Activated CD8-positive, alpha-beta memory T cell treated with anti-CD3 and anti-CD28 coated beads for 48 hours (primary cell): Measurements from ENCODE around the gene CCDC69.
A peak's percentile ranks its signal among the peaks of the same experiment; 100 is the strongest.
"Not testable (repeated sequence)": the region's sequence is repeated elsewhere in the genome, so short reads cannot be mapped to it uniquely, and the experiment has no call there.

Experiments used
- DNase-seq, 3 experiments: peaks; one replicate each; pipeline ENCODE4 v3.0.0-alpha.2; 2020; ENCODE audit warnings: low read depth in 2 of 3, low spot score in 2 of 3

The CCDC69 gene

DNA sequence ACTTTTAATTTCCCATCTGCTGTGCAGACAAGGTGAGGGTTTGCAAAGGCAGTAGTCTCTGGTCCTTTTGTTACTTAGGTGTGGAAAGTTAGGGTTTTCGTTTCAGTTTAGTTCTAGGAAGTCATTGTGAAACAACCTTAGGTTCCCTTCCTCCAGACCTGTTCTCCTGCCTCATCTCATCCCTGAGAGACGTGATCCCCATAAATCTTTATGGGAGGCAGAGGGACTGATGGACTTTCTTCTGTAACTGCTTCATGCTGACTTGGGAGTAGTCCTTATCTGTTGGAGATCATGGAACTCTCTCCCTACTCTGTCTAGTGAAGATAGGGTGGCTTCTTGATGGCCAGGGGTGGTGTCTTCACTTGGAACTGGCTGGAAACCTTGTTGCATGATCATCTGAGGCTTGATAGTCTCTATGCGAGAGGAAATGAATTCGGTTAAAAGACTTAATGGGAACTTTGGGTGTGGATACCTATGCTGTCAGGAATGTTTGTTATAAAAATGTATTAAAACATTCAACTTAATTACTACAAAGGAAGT, 21.9 kb upstream of the CCDC69 start:
- no peak for DNase-seq

DNA sequence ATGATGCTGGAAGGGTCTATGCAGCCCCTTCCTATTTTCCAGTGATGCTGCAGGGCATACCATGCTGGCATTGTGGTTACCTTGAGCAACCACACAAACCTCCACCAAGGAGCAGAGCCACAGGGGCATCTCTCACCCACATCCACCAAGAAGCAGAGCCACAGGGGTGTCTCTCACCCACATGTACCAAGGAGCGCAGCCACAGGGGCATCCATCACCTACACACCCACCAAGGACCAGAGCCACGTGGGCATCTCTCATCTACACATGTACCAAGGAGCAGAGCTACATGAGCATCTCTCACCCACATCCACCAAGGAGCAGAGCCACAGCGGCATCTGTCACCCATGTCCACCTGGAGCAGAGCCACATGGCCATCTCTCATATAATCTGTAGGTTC, 20.3 kb upstream of the CCDC69 start:
- no peak for DNase-seq

DNA sequence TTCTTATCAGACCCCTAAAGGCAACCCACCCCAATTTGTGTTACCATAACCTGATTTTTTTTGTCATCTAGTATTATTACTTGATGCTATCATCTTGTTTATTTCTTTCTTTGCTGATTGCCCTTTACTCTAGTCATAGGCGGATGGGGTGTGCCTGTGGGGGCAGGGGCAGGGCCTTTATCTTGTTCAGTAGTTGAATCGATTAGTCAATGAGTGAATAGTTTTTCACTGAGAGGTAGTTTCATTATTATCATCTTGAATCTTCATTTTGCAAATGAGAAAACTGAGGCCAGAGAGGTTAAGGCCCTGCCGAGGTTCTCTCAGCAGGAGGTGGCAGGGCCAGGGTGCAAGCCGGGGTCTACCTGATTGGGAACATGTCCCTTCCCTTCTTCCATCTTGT, 19.7 kb upstream of the CCDC69 start:
- no peak for DNase-seq

DNA sequence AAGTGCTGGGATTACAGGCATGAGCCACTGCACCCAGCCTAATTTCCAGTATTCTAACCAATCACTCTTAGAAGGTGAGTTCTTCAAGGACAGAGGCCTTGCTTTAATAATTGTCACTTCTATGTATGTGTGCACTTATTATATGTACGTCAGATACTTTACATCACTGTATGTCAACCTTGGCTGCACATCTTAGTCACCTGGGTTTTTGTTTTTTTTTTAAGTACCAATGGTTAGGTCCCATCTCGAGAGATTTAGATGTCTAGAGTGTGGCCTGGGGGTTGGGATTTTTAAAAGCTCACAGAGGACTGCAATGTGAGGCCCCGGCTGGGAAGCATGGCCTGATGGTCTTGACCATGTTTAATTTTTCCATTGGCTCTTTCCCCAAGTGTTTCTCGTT, 19.2 kb upstream of the CCDC69 start:
- no peak for DNase-seq

DNA sequence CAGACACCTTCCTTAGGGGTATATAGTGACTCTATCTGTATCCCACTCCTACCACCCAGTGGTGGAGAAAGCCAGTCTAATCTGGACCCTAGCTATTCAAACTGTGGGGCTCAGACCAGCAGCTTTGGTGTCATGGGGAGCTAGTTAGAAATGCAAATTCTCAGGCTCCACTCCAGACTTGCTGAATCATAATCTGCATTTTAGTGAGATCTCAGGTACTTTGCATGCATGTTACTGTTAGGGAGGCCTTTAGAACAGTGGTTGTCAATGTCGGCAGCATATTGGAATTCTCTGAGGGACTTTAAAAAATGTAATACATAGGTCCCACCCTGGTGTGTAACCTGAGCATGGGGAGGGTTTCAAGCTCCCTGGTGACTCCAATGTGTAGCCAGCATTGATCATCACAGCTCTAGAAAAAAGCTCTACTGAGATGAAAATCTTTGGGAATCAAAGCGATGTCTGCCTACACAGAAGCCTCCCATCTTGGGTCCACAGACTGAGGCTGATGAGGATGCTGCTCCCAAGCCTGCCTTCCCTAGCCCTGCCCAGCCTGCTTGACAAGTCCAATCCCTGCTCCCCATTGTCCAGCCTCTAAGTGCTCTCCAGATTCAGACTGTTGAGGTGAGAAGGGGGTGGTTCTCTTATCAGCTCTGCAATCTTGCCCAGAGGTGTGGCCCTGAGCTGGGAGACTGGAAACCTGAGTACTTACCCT, 17.2 kb upstream of the CCDC69 start:
- DNase-seq: no peak

DNA sequence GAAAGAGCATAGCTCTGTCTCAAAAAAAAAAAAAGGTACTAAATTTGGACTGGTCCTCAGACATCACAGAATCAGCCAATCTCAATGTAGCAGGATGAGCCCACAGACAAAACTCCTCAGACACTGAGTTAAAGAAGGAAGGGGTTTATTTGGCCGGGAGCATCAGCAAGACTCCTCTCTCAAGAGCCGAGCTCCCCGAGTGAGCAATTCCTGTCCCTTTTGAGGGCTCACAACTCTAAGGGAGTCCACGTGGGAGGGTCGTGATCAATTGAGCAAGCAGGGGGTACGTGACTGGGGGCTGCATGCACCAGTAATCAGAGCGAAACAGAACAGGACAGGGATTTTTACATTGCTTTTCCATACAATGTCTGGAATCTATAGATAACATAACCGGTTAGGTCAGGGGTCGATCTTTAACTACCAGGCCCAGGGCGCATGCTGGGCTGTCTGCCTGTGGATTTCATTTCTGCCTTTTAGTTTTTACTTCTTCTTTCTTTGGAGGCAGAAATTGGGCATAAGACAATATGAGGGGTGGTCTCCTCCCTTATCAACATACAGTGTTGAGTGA, 16.5 kb upstream of the CCDC69 start:
- not testable (repeated sequence) for DNase-seq

DNA sequence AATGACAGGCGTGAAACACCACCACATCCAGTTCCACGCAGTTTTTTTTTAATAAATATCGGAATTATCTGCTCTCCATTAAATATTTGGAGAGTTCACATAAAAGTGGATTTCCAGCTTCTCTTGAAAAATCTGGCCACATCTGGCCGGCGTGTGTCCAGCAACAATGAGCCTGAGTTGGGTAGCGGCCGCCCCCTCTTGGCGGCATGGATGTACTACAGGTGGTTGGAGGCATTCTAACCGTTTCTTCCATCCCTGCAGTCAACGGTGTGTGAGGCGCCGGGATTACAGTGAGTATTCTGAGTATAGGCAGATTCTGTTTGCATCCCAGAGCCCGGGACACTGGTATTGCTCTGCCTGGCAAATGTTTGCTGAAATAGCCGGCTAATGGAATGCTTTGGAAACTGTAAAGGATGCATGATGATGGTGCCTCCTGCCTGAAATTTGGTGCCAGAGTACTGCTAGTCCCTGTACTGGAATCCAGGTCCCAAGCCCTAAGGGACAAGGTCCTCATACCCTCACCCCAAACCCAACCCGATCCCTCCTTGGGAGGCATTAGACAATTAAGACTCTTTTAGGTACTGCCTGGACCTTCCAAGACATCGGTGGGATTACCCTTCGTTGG, 15.5 kb upstream of the CCDC69 start:
- DNase-seq: peak in 1 of 3 experiments; percentile 52

DNA sequence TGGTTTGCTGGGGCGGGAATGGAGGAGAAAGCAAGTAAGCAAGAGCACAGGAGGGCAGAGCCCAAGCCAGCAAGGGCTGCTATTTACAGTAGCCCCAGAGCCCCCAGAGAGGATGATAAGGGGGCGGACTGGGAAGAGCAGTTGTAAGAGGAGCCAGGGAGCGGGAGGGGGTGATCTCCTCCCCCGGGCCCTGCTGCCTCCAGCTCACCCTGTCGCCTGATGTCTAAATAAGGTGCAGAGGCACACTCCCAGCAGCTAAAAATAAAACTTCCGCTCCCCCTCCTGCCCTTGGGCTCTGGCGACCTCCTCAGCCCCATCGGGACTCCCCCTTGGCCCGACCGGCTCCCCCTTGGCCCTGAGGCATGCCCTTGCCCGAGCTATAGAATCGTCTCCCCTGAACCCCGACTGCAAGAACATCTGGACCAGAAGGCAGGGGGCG, 14.4 kb upstream of the CCDC69 start:
- no peak for DNase-seq

DNA sequence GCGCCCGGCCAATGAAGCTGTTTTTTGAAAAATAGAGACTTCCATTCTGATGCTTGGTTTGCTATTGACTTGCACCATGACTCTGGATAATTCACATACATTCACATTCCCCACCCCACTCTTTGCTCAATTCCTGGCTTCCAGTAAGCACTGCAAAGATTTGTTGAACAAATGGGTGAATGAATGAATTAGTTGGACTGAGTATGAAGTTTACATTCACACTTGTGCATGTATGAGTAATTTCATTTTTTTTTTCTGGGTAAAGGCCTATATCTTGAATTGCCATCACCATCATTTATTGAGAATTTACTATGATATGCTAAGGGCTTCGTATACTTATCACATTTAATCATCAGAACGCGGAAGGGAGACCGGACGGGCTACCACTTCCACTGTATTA, 13.8 kb upstream of the CCDC69 start:
- DNase-seq: no peak

DNA sequence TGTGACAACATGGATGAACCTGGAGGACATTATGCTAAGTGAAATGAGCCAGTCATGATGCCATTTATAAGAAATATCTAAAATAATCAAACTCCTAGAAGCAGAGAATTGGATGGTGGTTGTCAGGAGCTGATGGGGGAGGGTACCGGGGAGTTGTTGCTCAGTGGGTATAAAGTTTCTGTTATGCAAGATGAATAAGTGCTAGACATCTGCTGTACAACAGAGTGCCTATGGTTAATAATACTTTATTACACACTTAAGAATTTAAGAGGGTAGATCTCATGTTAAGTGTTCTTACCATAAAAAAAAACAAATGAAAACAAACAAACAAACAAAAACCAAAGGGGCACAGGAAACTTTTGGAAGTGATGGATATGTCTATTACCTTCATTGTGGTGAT, 13.0 kb upstream of the CCDC69 start:
- no peak for DNase-seq

DNA sequence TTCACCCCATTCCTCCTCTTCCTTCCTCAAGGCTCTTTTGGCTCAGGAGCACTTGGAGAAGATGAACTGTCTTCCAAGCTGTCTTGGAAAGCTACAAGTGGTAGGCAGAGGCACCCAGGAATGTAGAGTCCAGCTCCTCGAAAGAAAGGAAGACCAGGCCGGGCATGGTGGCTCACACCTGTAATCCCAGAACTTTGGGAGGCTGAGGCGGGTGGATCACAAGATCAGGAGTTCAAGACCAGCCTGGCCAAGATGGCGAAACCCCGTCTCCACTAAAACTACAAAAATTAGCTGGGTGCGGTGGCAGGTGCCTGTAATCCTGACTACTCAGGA, 11.3 kb upstream of the CCDC69 start:
- DNase-seq: not testable (repeated sequence)

DNA sequence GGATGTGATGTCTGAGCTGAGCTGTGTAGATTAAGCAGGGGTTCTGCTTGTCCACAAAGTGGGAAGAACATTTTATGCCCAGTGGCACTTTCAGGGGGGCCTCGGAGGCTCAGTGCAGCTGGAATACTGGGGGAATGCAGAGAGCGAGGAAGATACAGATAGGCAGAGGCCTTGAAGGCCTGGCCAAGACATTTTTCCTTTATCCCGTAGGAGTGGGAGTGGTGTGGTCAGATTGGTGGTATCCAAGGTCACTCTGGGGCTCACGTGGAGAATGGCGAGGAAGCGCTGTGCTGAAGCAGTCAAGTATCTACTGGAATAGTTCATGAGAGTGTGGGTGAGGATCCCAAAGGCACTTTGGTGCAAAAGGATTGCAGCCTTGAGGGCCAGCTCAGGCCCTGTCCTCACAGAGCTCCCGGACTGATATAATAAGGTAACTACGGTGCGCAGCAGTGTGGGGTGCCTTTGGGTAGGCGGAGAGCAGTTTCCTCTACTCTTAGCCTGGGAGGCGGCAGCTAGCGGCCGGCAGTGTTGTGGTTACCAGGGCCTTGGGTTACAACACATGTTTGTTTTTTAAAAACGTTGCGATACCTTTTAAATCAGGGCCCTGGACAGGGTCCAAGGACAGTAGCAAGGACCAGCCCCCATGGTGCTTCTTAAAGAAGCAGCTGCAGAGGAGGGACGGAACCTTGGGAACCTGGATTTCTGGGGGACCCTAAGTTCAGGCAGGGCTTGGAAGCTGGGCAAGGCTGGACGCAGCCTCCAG, 10.8 kb upstream of the CCDC69 start:
- DNase-seq: no peak

DNA sequence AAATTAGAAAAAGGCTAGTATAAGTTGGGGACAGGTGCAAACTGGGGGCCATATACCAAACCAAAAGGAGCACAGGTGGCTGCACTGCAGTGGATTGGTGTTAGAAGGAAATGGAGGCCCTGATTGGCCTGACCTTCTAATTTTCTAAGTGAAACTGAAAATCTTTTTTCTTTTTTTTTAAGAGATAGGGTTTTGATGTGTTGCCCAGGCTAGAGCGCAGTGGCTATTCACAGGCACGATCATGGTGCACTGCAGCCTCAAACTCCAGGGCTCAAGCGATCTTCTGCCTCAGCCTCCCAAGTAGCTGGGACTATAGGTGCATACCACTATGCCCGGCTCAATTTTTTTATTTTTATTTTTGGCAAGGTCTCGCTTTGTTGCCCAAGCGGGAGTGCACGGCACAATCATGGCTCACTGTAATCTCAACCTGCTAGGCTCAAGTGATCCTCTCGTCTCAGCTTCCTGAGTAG, 9.8 kb upstream of the CCDC69 start:
- no peak for DNase-seq

DNA sequence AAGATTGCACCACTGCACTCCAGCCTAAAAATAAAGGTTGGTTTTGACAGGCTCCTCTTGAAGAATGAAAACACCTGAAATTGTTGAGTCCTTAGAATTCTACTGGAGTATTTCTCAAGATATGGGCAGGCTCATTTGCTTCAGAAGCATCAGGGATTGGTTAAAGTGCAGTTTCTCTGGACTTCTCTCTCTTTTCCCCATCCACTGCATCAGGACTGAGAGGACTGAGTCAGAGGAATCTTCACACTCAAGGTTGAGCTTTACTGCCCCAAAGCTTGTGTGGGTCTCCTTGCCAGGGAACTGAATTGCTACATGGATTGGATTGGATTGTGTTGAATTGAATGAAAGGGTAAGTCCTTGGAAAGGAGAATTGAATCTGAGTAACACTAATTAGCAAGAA, 7.5 kb upstream of the CCDC69 start:
- no peak for DNase-seq

DNA sequence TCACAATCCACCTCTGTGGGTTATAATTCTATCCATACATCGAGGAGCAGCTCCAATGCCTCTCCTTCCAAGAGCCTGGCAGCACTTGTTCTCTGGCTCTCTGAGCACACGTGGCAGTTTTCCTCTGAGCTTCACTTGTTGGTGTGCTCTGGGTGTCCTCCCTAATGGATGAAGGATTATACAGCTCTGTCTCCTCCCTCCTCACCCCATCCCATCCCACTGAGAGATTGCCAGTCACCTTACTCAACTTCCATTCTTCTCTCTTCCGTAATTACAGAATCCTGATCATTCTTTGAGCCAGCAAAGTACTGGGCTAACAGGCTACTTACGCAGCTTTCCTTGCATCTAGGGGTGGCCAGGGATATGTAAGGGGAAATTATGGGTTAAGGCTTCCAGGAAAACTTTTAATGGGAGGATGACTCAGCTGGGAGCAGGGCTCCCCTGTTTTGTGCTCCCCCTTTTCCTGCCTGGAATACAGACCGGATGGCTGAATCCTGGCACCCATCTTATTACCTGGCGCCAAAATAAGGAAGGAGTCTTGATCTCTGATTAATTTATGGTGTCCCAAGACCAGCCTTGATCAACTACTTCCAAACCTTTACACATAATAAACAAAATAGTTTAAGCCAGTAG, 6.3 kb upstream of the CCDC69 start:
- DNase-seq: no peak

DNA sequence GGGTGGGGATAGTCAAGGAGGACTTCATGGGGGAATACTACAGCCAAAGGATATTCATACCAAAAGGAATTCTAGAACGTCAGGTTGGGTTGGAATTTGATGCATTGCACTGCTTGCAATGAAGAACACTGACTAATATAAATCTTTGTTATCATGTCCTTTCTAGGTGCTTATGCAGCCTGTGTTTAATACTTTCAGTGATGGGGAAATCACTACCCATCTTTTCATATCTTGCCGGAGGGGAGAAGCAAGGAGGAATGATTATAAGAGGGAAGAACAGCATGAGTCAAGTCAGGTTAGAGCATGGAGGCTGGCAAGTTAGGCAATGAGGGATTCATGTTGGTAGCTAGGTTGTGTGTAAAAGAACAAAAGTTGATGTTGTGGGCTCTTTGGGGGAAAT, 5.1 kb upstream of the CCDC69 start:
- no peak for DNase-seq

DNA sequence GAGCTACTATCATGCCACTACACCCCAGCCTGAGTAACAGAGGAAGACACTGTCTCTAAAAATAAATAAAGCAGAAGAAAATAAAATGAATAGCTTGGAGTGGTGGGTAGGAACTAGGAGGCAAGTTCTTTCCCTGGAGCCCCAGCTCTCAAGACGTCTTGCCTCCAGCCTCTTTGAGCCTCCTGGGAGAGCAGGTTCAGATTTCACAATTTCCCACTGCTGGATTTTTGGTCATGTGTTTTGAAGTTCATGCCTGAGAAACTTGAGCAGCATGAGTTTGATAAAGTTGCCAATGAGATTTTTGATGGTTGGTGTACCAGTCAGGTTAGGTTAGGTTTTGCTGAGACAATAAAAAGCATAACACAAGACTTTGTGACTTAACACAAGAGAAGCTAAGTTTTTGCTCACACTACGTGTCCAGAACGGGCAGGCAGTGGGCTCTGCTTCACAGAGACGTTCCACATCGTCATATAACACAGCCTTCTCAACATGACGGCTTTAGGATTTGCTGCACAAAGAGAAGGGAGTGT, 4.1 kb upstream of the CCDC69 start:
- DNase-seq: no peak

DNA sequence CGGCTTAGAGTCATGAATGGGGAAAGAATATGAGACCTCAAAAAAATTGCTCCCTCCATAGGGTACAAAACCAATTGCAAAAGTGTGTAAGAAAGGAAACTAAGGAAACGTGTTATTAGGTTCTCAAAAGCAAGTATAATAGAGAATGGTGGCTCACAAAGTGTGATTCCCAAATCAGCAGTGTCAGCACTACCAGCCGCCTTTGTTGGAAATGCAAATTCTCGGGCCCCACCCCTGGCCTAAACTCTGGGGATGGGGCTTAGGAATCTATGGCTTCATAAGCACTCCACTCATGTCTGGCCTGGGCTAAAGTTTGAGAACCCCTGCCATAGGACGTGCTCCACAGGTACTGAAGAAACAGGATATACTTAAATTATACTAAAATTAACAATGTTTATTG, 1.6 kb upstream of the CCDC69 start:
- no peak for DNase-seq

DNA sequence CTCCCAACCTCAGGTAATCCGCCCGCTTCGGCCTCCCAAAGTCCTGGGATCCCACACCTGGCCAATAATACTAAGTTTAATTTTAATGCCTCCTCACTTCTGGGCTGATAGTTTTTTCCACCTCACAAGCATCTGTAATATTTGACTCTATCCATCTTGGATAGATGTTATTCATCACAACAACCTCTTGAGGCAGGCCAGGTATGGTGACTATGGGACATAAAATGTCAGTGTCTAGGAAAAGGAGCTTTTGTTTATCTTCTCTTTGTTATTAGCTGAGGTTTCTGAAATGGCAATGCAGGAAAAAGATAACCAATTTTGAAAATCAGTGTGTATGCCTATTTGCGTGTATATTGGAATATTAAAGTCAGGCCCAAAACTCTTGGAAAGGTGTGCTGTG, 1.2 kb upstream of the CCDC69 start:
- no peak for DNase-seq

DNA sequence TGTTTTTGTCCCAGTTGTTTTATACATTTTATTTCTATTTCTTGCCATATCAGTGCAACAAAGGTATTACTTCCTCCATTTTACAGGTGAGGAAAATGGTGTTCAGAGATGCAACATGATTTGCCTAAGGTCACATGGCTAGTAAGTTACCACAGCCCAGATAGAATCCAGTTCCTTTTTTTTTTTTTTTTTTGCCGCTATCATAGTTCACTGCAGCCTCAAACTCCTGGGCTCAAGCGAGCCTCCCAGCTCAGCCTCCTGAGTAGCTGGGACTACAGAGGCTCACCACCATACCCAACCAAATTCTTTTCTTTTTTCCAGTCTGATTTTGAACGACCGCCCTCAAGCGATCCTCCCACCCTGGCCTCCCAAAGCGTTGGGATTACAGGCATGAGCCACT, 480 bp upstream of the CCDC69 start:
- DNase-seq: no peak
